Measurements from ENCODE around the gene TMEM35A. TPM values are rescaled to one million over a fixed set of nuclear protein-coding genes. Genes with fewer than 3 reads are reported as not detected.

TMEM35A gene
- total RNA-seq, 1 donor from 2014 or later, result 1.9 TPM

Other genes starting within 250 kb of the TMEM35A start
- not detected in 2 replicates for gene NOX1, start 204.5 kb upstream of the TMEM35A start, total RNA-seq
- gene XKRX, start 150.0 kb upstream of the TMEM35A start, total RNA-seq, result under 0.01 TPM in 1 of 2 replicates, not detected in the other
- not detected in 2 replicates for gene ARL13A, start 109.2 kb upstream of the TMEM35A start, total RNA-seq
- 14.5 and 17.1 TPM in 2 replicates for gene TRMT2B, start 26.8 kb upstream of the TMEM35A start, total RNA-seq
- 7.1 and 18.0 TPM in 2 replicates for gene CENPI, start 19.3 kb downstream of the TMEM35A start, total RNA-seq
- under 0.01 and 0.13 TPM in 2 replicates for gene DRP2, start 140.9 kb downstream of the TMEM35A start, total RNA-seq
- gene TAF7L, start 212.5 kb downstream of the TMEM35A start, total RNA-seq, result 0.13 TPM in 1 of 2 replicates, not detected in the other

All from dermis microvascular lymphatic vessel endothelial cell (primary cell).